NCI-H1092 treated with DMSO at 0.1 percent for 48 hours (cell line): ENCODE data around the gene SHLD2.
"Not testable (repeated sequence)": the region's sequence is repeated elsewhere in the genome, so short reads cannot be mapped to it uniquely, and the experiment has no call there.

ENCODE experiments used
- DNase-seq: peaks from one replicate; lab custom pipeline; 2025; lab: John Stamatoyannopoulos, UW

Gene SHLD2

GRCh38 chr10:87094373-87095235 is at the start of gene SHLD2, which contains the start of gene GLUD1:
Gene SHLD2, plus strand, starts transcription at chr10:87095206. Its CDS starts 56,149 bp downstream, at chr10:87151355.
Gene GLUD1, minus strand, starts transcription at chr10:87094843. Its CDS starts 74 bp downstream, at chr10:87094769.
- DNase-seq = peak; percentile 79

- DNase-seq = no peak
Measured at GRCh38 chr10:87045434-87045938, 49.5 kb upstream of the SHLD2 start.

GRCh38 chr10:87053111-87053510 is 41.9 kb upstream of the SHLD2 start:
- DNase-seq = peak; percentile 49

- DNase-seq = no peak
Measured at GRCh38 chr10:87053577-87054181, 41.3 kb upstream of the SHLD2 start.

GRCh38 chr10:87054373-87055295 is 40.4 kb upstream of the SHLD2 start:
- no peak for DNase-seq

GRCh38 chr10:87058171-87058570 is 36.8 kb upstream of the SHLD2 start:
- DNase-seq = no peak

- DNase-seq = no peak
Measured at GRCh38 chr10:87059401-87059800, 35.6 kb upstream of the SHLD2 start.

GRCh38 chr10:87060280-87060928 is 34.6 kb upstream of the SHLD2 start:
- DNase-seq = no peak

- DNase-seq = no peak
Measured at GRCh38 chr10:87064651-87065050, 30.4 kb upstream of the SHLD2 start.

- no peak for DNase-seq
Measured at GRCh38 chr10:87066178-87066577, 28.8 kb upstream of the SHLD2 start.

GRCh38 chr10:87066865-87067264 is 28.1 kb upstream of the SHLD2 start:
- no peak for DNase-seq

- DNase-seq = no peak
Measured at GRCh38 chr10:87068281-87068680, 26.7 kb upstream of the SHLD2 start.

- DNase-seq = no peak
Measured at GRCh38 chr10:87072449-87072848, 22.6 kb upstream of the SHLD2 start.

- not testable (repeated sequence) for DNase-seq
Measured at GRCh38 chr10:87076421-87076820, 18.6 kb upstream of the SHLD2 start.

GRCh38 chr10:87079106-87079836 is 15.7 kb upstream of the SHLD2 start:
- no peak for DNase-seq

- DNase-seq = not testable (repeated sequence)
Measured at GRCh38 chr10:87080621-87081020, 14.4 kb upstream of the SHLD2 start.

- not testable (repeated sequence) for DNase-seq
Measured at GRCh38 chr10:87081574-87081973, 13.4 kb upstream of the SHLD2 start.

- not testable (repeated sequence) for DNase-seq
Measured at GRCh38 chr10:87082219-87082618, 12.8 kb upstream of the SHLD2 start.

GRCh38 chr10:87083576-87084290 is 11.3 kb upstream of the SHLD2 start:
- DNase-seq = not testable (repeated sequence)

- not testable (repeated sequence) for DNase-seq
Measured at GRCh38 chr10:87084291-87084782, 10.7 kb upstream of the SHLD2 start.
